Stomach (tissue), 9 donors: ENCODE results near the gene TXLNA. TPM values are rescaled to one million over a fixed set of nuclear protein-coding genes. Genes with fewer than 3 reads are reported as not detected.

Experiments
- DNase-seq, 2 donors: peaks; one replicate each; pipeline versions ENCODE4 v3.0.0 to v3.0.0-alpha.2; 2013 to 2019
- H3K27ac ChIP-seq, 5 donors: fragments of 200-600 bp in 4 of 5; sonication (generic) in 4 of 5; one replicate each; pipeline ENCODE4 v1.5.1; 2013 to 2019; ENCODE audit warnings: mild to moderate bottlenecking in 1 of 5, moderate library complexity in 1 of 5
- H3K27me3 ChIP-seq, 3 donors: fragments of 200-600 bp; sonication (generic); one replicate each; pipeline ENCODE4 v1.5.1; 2017 to 2019; ENCODE audit warnings: mixed run types in 1 of 3
- H3K36me3 ChIP-seq, 4 donors: fragments of 200-600 bp; sonication (generic); 1 replicate in 3 of 4; 2 replicates in 1 of 4; pipeline ENCODE4 v1.5.1; 2016 to 2019
- H3K4me1 ChIP-seq, 4 donors: fragments of 200-600 bp; sonication (generic); one replicate each; pipeline ENCODE4 v1.5.1; 2016 to 2019
- H3K4me3 ChIP-seq, 4 donors: fragments of 200-600 bp; sonication (generic) in 3 of 4; one replicate each; pipeline ENCODE4 v1.5.1; 2016 to 2019; ENCODE audit warnings: mild to moderate bottlenecking in 1 of 4
- H3K9me3 ChIP-seq, 4 donors: fragments of 200-600 bp; sonication (generic); one replicate each; pipeline ENCODE4 v1.5.1; 2016 to 2019
- EP300 ChIP-seq: sonication (generic); formaldehyde crosslinking; IDR thresholded peaks from one replicate; pipeline ENCODE4 v1.6.1; 2017; ENCODE audit warnings: antibody characterized with exemption
- POLR2A ChIP-seq, 4 donors: fragments of 450-650 bp; IDR thresholded peaks; one replicate each; pipeline ENCODE4 v1.6.1; 2016; ENCODE audit warnings: antibody characterized with exemption in 4 of 4, control low read depth in 2 of 4, mild to moderate bottlenecking in 1 of 4, moderate library complexity in 1 of 4
- POLR2AphosphoS5 ChIP-seq, 3 donors: sonication (generic); formaldehyde crosslinking; IDR thresholded peaks; one replicate each; pipeline ENCODE4 v1.6.1; 2016; ENCODE audit warnings: antibody characterized with exemption in 3 of 3
- WGBS, 5 donors: extraction: QIAGEN DNeasy Blood & Tissue Kit in 3 of 5; methylation state at CpG; one replicate each; pipeline versions ENCODE4 v1.1.5 to v1.1.7; 2013 to 2018; 5-methylcytosine and 5-hydroxymethylcytosine counted together
- intact Hi-C: fragments of 100-400 bp; cut with DNase I; formaldehyde crosslinking; loops from one replicate; pipeline ENCODE4 v1.15.1; 2023; ENCODE audit warnings: low total_unique reads
- polyA plus RNA-seq, 3 donors: library from polyadenylated mRNA; stranded (reverse); fragments of 200-250 nt; gene quantifications; one replicate each; pipeline ENCODE4 v1.2.3, GENCODE V29; 2013
- total RNA-seq, 5 donors: library from RNA; depleted of rRNA; stranded (reverse); fragments of >200 nt; gene quantifications; one replicate each; pipeline versions ENCODE4 v1.1.0 to v1.2.3, GENCODE V29; 2014 to 2016
- TF ChIP-seq, protein P1 (sequence below), 7 experiments: fragments of 450-650 bp in 4 of 7; fragments of 200-600 bp in 3 of 7; sonication (generic) in 3 of 7; IDR thresholded peaks; one replicate each; pipeline ENCODE4 v1.5.1; 2016 to 2019; ENCODE audit warnings: antibody characterized with exemption in 7 of 7, control low read depth in 2 of 7, mild to moderate bottlenecking in 1 of 7
- donor health status: healthy with polysubstance abuse.
- donor health status: Bipolar disorder and iron deficiency.
- donor health status: healthy.

The TXLNA gene
- total and polyA plus RNA-seq, 8 donors: 9.8 to 48.1 (median 24.1) TPM

GRCh38 chr1:32186491-32186890, 7.0 kb downstream of the TXLNA start:
- intact Hi-C loops: no loop called here
- DNase-seq: no peak
- H3K4me3 ChIP-seq: no peak overlapping the region
- H3K9me3 ChIP-seq: no peaks in the 10 kb centered on the region
- TF ChIP-seq, protein P1, sequence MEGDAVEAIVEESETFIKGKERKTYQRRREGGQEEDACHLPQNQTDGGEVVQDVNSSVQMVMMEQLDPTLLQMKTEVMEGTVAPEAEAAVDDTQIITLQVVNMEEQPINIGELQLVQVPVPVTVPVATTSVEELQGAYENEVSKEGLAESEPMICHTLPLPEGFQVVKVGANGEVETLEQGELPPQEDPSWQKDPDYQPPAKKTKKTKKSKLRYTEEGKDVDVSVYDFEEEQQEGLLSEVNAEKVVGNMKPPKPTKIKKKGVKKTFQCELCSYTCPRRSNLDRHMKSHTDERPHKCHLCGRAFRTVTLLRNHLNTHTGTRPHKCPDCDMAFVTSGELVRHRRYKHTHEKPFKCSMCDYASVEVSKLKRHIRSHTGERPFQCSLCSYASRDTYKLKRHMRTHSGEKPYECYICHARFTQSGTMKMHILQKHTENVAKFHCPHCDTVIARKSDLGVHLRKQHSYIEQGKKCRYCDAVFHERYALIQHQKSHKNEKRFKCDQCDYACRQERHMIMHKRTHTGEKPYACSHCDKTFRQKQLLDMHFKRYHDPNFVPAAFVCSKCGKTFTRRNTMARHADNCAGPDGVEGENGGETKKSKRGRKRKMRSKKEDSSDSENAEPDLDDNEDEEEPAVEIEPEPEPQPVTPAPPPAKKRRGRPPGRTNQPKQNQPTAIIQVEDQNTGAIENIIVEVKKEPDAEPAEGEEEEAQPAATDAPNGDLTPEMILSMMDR (IDR thresholded peaks at IDR 0.05): no peak
- TF ChIP-seq EP300 (no peak), POLR2AphosphoS5 (IDR thresholded peaks at IDR 0.05) (no peak), POLR2A (IDR thresholded peaks at IDR 0.05) (no peak)
- WGBS, 5 donors: 81 to 89% (median 87%) methylated on average over 2 of the region's 2 CpGs
- peaks cover 61 to 98% (median 96%) of the 10 kb centered on the region in 4 donors for H3K36me3 ChIP-seq
- H3K4me1 ChIP-seq: peaks cover 9 to 59% (median 33%) of the 10 kb centered on the region in 4 donors
- no peak overlapping the region for H3K27ac ChIP-seq
- no peaks in the 10 kb centered on the region for H3K27me3 ChIP-seq

DNA sequence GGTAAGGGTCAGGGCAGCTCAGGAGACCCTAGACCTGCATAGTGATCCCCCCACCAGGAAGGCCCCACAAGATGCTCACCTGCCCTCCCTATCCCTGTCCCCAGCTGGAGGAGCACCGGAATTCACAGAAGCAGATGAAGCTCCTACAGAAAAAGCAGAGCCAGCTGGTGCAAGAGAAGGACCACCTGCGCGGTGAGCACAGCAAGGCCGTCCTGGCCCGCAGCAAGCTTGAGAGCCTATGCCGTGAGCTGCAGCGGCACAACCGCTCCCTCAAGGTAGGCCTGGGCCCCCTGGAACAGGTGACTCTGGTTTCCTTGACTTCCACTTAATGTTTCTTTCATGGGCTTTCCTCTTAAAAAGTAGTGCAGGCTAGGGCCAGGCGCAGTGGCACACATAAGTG, 8.4 kb downstream of the TXLNA start:
- H3K4me3 ChIP-seq: no peak overlapping the region
- 93 to 97% (median 96%) methylated on average over 9 of the region's 9 CpGs for WGBS, 5 donors
- no peaks in the 10 kb centered on the region for H3K9me3 ChIP-seq
- intact Hi-C loops: no loop called here
- TF ChIP-seq, protein P1 (IDR thresholded peaks at IDR 0.05): no peak
- TF ChIP-seq EP300: no peak
- peaks cover 75 to 100% (median 98%) of the 10 kb centered on the region in 4 donors for H3K36me3 ChIP-seq
- H3K27ac ChIP-seq: no peak overlapping the region
- DNase-seq: no peak
- H3K27me3 ChIP-seq: no peaks in the 10 kb centered on the region
- H3K4me1 ChIP-seq: peaks cover 0 to 45% (median 20%) of the 10 kb centered on the region in 4 donors

GRCh38 chr1:32192220-32192948, 12.9 kb downstream of the TXLNA start:
- WGBS, 5 donors: 80 to 95% (median 94%) methylated on average over 8 of the region's 8 CpGs
- Histone ChIP-seq H3K4me3 (no peak overlapping the region), H3K36me3 (peaks cover 90 to 100% (median 100%) of the 10 kb centered on the region in 4 donors), H3K27me3 (no peaks in the 10 kb centered on the region), H3K9me3 (no peaks in the 10 kb centered on the region), H3K27ac (no peak overlapping the region), H3K4me1 (peaks cover 0 to 19% (median 6%) of the 10 kb centered on the region in 4 donors)
- intact Hi-C loops: no loop called here
- no peak for DNase-seq
- no peak for TF ChIP-seq POLR2AphosphoS5 (IDR thresholded peaks at IDR 0.05)
- TF ChIP-seq, protein P1 (IDR thresholded peaks at IDR 0.05): no peak
- no peak for TF ChIP-seq EP300
- no peak for TF ChIP-seq POLR2A (IDR thresholded peaks at IDR 0.05)

GRCh38 chr1:32194984-32195383, 15.5 kb downstream of the TXLNA start:
- TF ChIP-seq, protein P1 (IDR thresholded peaks at IDR 0.05): no peak
- TF ChIP-seq EP300 (no peak), POLR2A (IDR thresholded peaks at IDR 0.05) (no peak), POLR2AphosphoS5 (IDR thresholded peaks at IDR 0.05) (no peak)
- H3K27ac ChIP-seq: no peak overlapping the region
- H3K27me3 ChIP-seq: no peaks in the 10 kb centered on the region
- peaks cover 8 to 28% (median 16%) of the 10 kb centered on the region in 4 donors for H3K4me1 ChIP-seq
- intact Hi-C loops: no loop called here
- H3K4me3 ChIP-seq: no peak overlapping the region
- no peak for DNase-seq
- H3K36me3 ChIP-seq: peaks cover 65 to 87% (median 83%) of the 10 kb centered on the region in 4 donors
- H3K9me3 ChIP-seq: no peaks in the 10 kb centered on the region
- 94 to 100% (median 96%) methylated on average over 4 to 6 of the region's 6 CpGs for WGBS, 5 donors
